A549 treated with AZD9567 at 1 μM for 4 hours (cell line): ENCODE results near the gene PTPRG. TPM values are rescaled to one million over a fixed set of nuclear protein-coding genes. Genes with fewer than 3 reads are reported as not detected.

ENCODE experiments used
- total RNA-seq: library from RNA; stranded (reverse); fragments of 200-300 nt; extraction: Qiagen RNA extraction; gene quantifications from 5 replicates; pipeline ENCODE4 v1.2.3, GENCODE V29; 2022; ENCODE audit not compliant: insufficient read depth

The PTPRG gene
- 2.1 to 2.6 TPM (median 2.4 TPM) in 5 replicates for total RNA-seq

GRCh38 chr3:61561374-61562041, at the start of gene PTPRG:
PTPRG (plus strand) TSS chr3:61561571; CDS start chr3:61562288, 717 bp downstream.

